DMS 273 (cell line): ENCODE results near the gene KCNT1.

Source experiments
- DNase-seq: peaks from one replicate; lab custom pipeline; 2025; ENCODE audit not compliant: unreplicated experiment; lab: John Stamatoyannopoulos, UW

Gene KCNT1

DNA sequence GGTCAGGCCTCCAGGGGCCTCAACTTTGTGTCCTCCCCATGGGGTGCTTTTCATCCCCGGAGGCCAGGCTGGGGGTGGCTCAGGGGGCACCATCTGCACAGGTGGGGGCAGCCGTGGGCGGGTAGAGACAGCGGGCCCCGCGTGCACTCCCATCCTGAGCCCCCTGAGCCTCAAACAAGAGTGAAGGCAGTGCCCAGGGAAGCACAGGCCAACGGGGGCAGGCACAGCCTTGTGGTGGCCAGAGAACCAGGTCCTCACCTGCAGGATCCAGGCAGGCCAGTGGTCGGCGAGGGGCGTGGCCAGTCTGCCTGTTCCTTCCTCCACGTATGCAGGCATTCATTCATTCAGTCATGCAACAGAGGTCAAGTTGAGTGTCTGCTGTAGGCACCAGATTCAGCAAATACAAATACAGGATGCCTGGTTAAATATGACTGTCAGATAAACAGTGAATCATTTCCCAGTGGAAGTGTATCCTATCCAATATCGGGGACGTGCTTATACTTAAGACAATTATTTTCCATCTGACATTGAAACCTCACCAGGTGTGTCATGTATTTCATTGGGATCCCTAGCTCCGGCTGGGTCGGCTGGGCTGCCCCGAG lies 22.3 kb downstream of the KCNT1 start:
- no peak for DNase-seq

DNA sequence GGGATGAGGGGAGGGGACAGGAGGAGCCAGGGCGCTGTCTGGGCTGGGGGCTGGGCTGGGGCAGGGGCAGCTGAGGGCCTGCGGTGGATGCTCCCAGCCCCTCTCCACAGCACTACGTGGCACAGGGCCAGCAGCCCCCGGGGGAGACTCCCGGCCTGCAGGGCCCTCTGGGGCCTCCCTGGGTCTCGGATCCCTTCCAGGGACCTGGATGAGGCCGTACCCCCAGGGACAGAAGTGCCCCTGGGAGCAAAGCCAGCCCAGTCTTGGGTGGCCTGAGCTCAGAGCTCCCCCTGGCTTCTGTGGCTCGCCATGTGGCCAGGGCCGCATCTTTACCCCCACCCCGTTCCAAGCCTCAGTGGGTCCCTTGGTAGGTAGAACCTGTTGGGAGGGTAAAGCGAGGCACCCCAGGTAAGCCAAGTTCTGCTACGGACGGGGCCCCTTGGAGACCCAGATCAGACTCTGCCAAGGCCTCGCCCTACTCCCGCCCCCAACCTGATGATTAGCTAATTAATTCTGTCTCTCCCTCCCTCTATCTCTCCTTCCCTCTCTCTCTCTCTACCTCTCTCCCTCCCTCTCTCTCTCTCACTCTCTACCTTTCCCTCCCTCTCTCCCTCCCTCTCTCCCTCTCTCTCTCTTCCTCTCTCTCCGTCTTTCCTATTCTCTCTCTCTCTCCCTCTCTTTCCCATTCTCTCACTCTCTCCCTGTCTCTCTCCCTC lies 24.3 kb downstream of the KCNT1 start:
- DNase-seq: peak; percentile 29

DNA sequence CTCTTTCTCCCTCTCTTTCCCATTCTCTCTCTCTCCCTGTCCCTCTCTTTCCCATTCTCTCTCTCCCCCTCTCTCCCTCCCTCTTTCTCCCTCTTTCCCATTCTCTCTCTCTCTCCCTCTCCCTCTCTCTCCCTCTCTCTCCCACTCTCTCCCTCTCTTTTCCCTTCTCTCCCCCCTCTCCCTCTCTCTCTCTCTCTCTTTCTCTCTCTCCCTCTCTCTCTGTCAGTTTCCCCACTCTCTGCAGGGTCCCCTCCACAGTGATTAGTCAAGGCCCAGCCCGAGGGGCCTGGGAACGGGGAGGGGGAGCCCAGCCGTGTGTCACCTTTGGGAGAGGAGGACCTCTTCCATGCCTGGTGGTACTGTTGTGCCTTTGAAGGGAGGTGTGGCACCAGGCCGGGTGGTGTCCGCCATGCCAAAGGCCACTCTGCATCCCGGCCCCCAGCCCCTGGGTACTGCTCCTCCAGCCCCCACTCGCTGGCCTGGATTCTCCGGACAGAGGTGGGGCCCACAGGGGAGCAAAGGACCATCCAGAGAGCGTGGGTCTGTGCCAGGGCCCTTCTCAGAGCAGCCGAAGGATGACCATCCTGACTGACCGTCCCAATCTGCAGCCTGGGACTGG lies 25.4 kb downstream of the KCNT1 start:
- DNase-seq: no peak

DNA sequence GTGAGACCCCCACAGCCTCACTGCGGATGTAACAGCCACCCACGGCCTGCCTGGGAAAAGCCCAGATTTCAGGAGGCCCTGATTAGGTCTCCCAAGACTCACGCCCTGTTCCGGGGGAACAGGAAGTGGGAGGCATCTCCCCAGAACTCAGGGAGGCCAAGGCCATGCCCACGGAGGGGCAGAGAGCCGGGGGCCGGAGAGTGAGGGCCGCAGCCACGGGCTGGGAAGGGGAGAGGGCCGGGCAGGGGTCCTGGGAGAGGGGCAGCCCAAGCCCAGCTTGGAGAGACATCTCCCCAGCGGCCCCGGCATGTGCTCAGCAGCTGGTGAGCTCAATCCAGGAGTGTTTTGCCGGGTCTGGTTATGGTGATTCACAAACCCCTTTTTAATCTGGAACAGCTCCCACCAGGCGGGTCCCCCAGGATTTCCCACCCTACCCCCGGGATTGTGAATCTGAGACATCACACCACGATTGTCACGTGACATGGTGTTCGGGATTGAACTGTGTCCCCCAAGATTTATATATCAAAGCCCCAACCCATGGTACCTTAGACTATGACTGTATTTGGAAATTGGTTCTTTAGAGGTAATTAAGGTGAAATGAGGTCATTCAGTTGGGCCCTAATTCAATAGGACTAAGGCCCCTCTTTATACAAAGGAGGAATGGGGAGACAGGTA lies 26.6 kb downstream of the KCNT1 start:
- DNase-seq: no peak

DNA sequence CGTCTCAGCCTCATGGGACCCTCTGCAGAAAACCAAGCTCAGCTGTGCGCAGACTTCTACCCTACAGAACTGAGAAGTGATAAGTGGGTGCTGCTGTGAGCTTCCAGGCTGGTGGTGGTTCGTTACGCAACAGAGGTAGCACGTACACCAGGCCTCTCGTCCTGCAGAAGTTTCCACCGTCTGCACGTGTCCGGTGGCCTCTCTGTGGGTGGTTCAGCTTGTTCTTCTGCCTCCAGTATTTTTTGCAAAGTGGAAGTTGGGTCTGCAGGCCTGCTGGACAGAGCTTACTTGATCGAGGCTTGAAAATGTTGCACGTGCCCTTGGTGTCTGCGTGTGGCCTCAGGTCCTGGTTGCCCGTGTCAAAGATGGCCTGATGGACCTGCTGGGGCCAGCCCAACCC lies 27.5 kb downstream of the KCNT1 start:
- DNase-seq: no peak

DNA sequence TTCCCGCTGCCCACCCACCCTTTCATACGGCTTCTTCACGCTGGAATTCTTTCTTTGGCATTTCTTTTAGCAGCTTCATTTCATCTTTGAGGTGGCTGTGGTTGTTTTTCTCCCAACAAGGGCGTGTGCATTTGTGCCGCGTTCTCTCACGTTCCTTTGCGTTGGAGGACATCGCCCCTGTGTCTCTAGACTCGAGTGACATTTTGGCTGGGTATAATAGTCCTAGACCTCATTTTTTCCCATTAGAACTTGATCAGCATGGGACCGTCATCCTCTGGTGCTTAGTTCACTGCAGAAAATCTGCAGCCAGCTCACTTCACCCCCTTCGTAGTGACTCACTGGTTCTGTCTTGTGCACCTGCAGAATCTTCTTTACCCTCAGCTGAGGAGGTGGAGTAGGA lies 29.5 kb downstream of the KCNT1 start:
- DNase-seq: no peak

DNA sequence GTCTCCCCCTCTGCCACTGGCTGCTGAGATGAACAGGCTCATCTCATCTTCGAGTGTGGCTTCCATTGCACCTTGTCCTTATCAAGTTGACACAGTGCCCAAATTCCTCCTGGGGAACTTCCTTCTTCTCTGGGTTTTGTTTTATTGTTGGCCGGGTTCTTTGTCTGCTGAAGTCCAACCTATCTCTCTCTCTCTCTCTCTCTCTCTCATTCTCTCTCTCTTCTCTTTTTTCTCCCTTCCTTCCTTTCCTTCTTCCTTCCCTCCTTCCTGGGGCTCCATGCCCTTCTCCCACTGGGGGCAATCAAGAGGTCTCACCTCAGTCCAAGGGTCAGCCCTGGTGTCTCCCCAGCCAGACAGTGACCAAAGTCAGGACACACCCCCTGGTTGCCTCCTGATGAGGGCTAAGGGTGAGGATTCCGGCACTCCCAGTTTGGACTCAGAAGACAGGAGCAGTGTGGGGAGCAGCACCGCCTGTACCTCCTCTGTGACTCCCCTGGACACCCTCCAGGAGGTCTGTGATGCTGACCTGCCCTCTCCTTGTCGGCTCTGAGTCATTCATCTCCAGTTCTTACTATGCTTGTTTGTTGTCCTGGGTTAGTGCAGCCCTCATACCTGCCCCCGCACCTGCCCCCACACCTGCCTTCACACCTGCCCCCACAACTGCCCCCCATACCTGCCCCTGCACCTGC lies 30.7 kb downstream of the KCNT1 start:
- no peak for DNase-seq

DNA sequence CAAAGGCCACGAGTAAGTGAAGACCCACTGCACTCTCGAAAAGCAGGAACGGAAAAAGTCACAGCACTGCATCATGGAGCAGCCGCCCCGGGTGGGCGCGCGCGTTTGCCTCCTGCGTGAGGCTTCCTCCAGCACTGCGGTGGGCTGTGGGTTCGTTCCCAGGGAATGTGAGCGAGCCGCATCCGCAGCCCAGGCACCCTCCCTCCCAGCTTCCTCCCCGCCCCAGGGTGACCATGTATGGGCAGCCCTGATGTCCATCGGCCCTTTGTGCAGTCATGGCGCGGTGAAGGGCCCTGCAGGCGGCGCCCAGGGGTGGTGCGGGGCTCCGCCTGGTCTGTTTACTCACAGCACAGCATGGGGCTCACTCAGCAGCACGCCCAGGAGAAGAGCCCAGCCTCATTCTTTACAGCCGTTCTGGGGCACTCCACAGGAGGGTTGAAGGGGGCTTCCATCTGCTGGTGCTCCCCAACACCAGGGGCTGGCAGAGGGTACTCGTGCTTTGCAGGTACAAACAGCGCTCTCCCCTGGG lies 32.7 kb downstream of the KCNT1 start:
- DNase-seq: no peak

DNA sequence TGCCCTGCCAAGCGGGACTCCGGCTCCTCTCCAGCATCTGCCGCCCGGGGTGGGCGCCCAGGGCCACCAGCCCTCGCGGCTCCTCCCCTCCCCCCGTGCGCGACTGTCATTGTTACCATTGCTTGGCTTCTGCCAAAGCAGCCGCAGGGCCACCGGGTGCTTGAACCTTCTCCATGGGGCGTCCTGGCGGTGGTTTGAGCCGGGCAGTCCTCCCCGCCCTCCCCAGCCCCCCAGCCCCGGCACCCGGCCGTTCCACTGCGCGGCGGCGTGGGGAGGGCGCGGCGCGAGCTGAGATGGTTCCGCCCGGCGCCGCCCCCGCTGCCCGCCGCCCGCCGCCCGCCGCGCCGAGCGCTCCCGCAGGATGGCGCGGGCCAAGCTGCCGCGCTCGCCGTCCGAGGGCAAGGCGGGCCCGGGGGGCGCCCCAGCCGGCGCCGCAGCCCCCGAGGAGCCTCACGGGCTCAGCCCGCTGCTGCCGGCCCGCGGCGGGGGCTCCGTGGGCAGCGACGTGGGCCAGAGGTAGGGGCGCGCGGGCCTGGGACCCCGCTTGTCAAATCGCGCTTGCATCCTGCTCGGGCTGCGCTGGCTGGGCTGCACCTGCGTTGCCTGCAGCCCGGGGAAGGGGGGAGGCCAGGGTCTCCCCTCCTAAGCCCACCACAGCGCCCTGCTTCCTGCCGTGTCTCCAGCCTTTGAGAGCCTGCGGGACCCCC lies 34.4 kb downstream of the KCNT1 start:
- DNase-seq: peak; percentile 35

DNA sequence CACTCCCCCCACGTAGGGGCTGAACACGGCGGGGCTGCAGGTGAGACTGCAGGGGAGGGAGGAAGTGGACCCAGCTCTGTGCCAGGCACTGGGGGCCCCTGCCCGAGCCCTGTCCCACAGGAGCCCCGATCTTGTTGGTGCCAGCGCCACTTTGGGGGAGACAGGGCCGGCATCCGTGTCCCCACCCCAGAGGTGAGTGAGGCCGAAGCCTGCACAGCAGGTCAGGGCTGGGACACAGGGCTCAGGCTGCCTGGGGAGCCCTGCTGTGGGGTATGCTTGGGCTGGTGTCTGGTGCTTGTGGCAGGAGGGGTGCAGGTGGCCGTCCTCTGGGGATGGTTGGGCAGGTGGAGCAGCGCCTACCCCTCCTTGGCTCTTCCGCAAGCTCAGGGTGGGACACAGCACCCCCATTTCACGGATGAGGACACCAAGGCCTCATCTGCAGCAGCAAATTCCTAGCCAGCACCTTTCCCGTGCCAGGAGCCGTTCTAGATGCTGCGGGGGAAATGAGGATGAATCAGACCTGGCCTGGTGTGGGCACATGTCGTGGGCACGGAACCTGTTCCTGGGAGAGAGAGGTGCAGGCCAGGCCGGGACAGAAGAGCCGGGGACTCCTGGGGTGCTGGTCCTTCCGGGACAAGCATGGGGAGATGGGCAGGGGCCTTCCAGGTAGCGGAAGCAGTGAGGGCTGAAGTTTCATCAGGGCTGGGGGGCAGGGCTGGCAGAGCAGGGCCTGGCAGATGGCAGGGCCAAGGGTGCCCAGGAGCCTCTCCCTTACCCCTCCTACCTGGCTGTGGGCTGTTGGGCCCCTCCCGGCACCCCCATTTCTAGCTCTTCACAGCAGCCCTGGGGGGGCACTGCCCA lies 35.2 kb downstream of the KCNT1 start:
- DNase-seq: no peak

DNA sequence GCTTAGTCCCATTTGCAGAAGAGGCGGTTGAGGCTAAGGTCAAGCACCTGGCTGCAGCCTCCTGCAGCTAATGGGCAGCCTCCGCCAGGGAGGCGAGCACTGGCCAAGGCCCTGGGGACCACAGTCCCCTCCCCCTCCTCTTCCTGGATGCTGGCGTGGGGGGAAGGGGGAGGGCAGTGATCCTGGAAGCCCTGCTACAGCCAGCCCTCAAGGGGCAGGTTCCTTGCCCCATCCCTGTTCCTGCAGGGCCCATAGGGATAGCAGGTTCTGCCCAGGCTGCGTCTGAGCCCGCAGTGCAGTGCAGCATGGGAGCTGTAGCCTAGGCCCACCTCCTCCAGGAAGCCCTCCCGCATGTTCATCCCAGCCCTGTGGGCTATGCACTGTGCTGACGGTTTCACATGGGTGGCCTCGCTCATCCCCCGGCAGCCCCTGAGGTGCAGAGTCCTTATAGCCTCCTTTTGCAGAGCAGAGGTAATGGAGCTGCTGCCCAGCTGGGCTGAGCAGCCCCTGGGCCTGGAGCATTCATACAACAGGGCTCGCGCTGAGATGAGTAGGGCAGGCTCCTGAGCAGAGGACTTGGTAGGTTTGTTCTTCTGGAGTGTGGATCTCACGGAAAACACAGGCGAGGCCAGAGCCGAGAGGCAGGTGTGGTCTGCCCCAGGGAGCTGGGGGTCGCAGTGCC lies 36.0 kb downstream of the KCNT1 start:
- DNase-seq: no peak

DNA sequence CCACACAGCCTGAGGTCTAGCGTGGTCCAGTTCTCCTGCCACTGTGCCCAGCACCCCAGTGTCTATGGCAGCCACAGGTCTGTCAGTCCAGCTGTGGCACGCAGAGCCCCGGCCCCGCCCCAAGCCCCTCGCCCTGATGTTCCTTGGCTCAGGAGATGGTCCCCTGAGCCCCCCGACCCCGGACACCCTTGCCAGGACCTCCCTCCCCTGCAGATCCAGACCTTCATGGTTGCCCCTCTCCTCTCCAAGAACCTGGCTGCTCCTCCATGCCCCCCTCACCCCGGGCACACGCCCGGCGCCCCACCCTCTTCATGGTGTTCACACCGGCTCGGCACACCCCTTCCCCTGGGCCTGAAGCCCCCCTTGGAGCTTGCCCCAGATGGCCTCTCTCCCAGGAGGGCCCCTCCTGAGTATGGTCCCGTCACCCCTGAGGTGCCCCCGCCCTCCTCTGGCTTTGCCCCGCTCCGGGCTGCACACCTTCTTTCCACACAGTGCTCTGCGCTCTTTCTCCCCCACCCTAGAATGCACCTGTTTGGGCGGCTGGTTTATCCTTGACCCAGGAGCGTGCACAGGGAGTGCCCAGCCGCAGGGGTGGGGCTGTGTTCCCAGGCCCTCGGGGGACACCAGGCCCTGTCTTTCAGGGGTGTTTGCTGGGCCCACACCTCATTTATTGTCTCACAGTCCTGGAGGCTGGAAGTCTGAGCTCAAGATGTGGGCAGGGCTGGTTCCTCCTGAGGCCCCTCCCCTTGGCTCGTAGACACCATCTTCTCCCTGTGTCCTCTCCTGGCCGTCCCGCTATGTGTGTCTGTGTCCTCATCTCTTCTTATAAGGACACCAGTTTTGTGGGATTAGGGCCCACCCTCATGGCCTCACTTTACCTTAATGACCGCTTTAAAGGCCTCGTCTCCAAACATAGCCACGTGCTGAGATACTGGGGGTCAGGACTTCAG lies 37.6 kb downstream of the KCNT1 start:
- DNase-seq: no peak

DNA sequence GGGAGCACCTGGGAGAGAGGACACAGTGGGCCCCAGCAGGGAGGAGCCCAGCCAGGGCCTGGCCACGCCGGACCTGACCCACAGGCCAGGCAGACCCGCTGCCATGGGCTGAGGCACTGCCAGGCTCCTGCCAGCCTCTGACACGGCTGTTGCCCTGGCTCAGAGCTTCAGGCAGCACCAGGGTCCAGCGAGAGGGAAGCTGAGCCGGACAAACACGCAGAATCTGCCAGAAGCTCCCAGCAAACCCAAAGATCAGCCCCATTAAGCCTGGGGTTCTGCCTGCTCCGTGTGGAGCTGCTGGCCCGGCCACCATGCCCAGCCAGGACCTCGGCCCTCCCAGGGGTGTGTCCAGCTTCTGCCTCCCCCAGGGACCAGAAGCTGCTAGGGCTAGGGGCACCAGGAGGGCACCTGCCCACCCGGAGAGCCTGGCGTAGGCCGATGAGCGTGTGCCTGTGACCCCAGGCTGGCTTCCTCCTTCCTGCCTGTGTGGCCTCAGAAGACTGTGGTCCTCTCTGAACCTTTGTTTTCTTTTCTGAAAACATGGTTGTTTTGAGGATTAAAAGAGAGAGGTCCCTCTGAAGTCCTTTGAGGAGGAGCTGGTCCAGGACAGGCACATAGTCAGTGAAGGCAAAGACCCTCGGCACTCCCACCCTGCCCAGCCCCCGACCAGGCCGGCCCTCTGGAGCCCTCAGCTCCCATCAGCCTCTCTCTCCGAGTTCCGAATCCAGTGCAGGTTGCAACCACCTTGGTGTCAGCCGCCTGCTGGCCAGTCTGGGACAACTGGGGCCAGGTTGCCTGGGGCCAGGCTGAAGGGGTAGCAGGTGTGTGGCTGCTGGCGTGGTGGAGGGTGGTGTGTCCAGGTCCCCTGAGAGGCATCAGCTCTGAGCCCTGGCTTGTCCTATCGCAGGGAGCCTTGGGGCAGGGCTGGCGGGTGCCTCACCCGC lies 39.6 kb downstream of the KCNT1 start:
- no peak for DNase-seq

DNA sequence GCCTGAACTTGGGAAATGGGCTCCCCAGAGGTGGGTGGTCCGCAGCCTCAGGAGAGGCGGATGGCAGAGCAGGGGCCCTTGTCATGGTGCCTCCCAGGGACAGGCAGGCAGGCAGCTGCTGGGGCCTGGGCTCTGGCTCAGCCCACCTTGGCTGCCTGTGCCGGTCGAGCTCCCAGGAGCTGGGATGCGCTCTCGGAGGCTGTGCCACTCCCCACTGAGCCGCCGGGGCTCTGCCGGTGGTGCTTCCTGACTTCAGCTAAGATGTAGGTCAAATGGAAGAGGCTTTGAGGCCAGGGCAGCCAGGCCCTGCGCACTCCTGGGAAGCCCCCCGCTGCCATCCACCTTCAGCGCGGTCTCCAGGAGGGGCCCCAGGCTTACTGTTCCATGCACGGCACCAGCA lies 41.0 kb downstream of the KCNT1 start:
- DNase-seq: no peak

DNA sequence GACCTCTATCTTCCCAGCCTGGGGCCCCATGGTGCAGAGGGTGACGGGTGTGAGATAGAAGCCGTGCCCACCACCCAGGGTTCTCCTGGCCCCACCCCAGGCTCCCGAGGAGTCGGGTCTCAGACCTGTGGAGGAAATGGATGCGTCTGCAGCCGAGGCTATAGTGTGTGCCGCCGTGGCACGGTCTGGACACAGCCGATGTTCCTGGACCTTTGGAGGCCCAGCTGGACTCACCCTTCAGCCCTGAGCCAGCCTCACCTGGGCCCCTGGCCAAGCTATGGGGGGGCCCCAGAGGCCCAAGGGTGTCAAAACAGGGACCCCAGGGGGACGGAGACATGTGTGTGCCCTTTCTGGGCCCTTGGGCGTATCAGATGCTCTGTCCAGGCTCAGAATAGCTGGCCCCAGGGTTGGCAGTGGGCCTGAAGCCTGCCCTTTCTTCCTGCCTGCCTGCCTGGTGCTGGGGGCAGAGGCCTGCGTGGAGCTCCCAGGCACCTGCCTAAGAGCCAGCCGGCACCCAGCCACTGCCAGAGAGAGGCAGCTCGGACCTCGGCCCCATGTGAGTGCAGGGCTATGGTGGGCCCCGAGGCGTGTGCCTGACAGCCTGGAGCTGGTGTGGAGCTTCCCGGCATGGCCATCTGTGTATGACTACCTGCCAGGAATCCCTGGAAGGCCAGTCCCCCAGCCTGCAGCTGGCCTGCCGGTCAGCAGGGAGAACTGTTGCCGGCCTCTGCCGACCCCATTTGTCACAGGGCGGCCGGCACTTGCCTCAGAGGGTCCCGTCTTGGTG lies 41.8 kb downstream of the KCNT1 start:
- DNase-seq: no peak
